Effector memory CD8-positive, alpha-beta T cell (primary cell): ENCODE data around the gene CCDC157.
A peak's percentile ranks its signal among the peaks of the same experiment; 100 is the strongest.

Experiments used
- ATAC-seq: fragments of 150-1000 bp; cut with Tn5 transposase; replicated peaks from 2 replicates; pipeline ENCODE4 v1.10.0; 2021; ENCODE audit warnings: mild to moderate bottlenecking, moderate library complexity
- DNase-seq, 3 experiments: peaks; one replicate each; pipeline ENCODE4 v3.0.0; 2021
- H3K27ac Mint-ChIP-seq, 2 donors: one replicate each; pipeline ENCODE4 v1.8.0; 2022; ENCODE audit warnings: mild to moderate bottlenecking in 2 of 2, mixed read lengths in 2 of 2, moderate library complexity in 2 of 2
- H3K27me3 Mint-ChIP-seq, 2 donors: one replicate each; pipeline ENCODE4 v1.8.0; 2022; ENCODE audit warnings: mixed read lengths in 2 of 2
- H3K36me3 Mint-ChIP-seq: one replicate; pipeline ENCODE4 v1.8.0; 2022; ENCODE audit warnings: mild to moderate bottlenecking, moderate library complexity, mixed read lengths; ENCODE audit not compliant: insufficient read depth
- H3K4me1 Mint-ChIP-seq, 2 donors: one replicate each; pipeline ENCODE4 v1.8.0; 2022; ENCODE audit warnings: low read depth in 2 of 2, mixed read lengths in 2 of 2
- H3K4me3 Mint-ChIP-seq, 2 donors: one replicate each; pipeline ENCODE4 v1.8.0; 2022; ENCODE audit warnings: mild to moderate bottlenecking in 2 of 2, mixed read lengths in 2 of 2, moderate library complexity in 2 of 2
- H3K9me3 Mint-ChIP-seq, 2 donors: one replicate each; pipeline ENCODE4 v1.8.0; 2022; ENCODE audit warnings: mixed read lengths in 2 of 2

CCDC157 gene

GRCh38 chr22:30318799-30319419, 37.9 kb upstream of the CCDC157 start:
- Mint-ChIP-seq H3K27me3 (no peaks in the 10 kb centered on the region), H3K9me3 (no peaks in the 10 kb centered on the region), H3K4me1 (peaks cover 85 to 88% of the 10 kb centered on the region in 2 donors), H3K4me3 (peak overlapping the region; percentile 57 to 59), H3K36me3 (peaks cover 26% of the 10 kb centered on the region), H3K27ac (peak overlapping the region; percentile 84 to 87)
- ATAC-seq (no peak), DNase-seq (no peak)

GRCh38 chr22:30320021-30320556, 36.7 kb upstream of the CCDC157 start:
- Mint-ChIP-seq H3K4me3 (peak overlapping the region in 1 of 2 donors; percentile 21), H3K27me3 (no peaks in the 10 kb centered on the region), H3K9me3 (no peaks in the 10 kb centered on the region), H3K27ac (peak overlapping the region; percentile 84 to 87), H3K4me1 (peaks cover 86 to 90% of the 10 kb centered on the region in 2 donors), H3K36me3 (peaks cover 20% of the 10 kb centered on the region)
- DNase-seq (no peak), ATAC-seq (no peak)

GRCh38 chr22:30321461-30321860, 35.3 kb upstream of the CCDC157 start:
- no peak for DNase-seq
- peak overlapping the region in 1 of 2 donors; percentile 87 for H3K27ac Mint-ChIP-seq
- peak overlapping the region; percentile 3 to 21 for H3K4me3 Mint-ChIP-seq
- peaks cover 81 to 88% of the 10 kb centered on the region in 2 donors for H3K4me1 Mint-ChIP-seq
- H3K36me3 Mint-ChIP-seq, result peaks cover 19% of the 10 kb centered on the region
- ATAC-seq, result no peak
- no peaks in the 10 kb centered on the region for H3K9me3 Mint-ChIP-seq
- no peaks in the 10 kb centered on the region for H3K27me3 Mint-ChIP-seq

- H3K36me3 Mint-ChIP-seq, result peaks cover 22% of the 10 kb centered on the region
- peak overlapping the region; percentile 91 to 97 for H3K4me3 Mint-ChIP-seq
- peaks cover 76 to 85% of the 10 kb centered on the region in 2 donors for H3K4me1 Mint-ChIP-seq
- H3K27ac Mint-ChIP-seq, result peak overlapping the region in 1 of 2 donors; percentile 44
- no peak for DNase-seq
- no peak for ATAC-seq
- H3K9me3 Mint-ChIP-seq, result no peaks in the 10 kb centered on the region
- H3K27me3 Mint-ChIP-seq, result no peaks in the 10 kb centered on the region
Measured at GRCh38 chr22:30323246-30323645, 33.6 kb upstream of the CCDC157 start.

GRCh38 chr22:30324014-30324730, 32.6 kb upstream of the CCDC157 start:
- H3K27me3 Mint-ChIP-seq, result no peaks in the 10 kb centered on the region
- peak overlapping the region; percentile 91 to 97 for H3K4me3 Mint-ChIP-seq
- peak; percentile 48 for ATAC-seq
- peak; percentile 20 to 37 (median 35) for DNase-seq
- H3K9me3 Mint-ChIP-seq, result no peaks in the 10 kb centered on the region
- H3K36me3 Mint-ChIP-seq, result peaks cover 22% of the 10 kb centered on the region
- peak overlapping the region; percentile 65 to 91 for H3K27ac Mint-ChIP-seq
- peaks cover 67 to 75% of the 10 kb centered on the region in 2 donors for H3K4me1 Mint-ChIP-seq

GRCh38 chr22:30325065-30325720, 31.6 kb upstream of the CCDC157 start:
- Mint-ChIP-seq H3K4me3 (peak overlapping the region; percentile 91 to 97), H3K27me3 (no peaks in the 10 kb centered on the region), H3K36me3 (peaks cover 17% of the 10 kb centered on the region), H3K4me1 (peaks cover 56 to 65% of the 10 kb centered on the region in 2 donors), H3K27ac (peak overlapping the region; percentile 81 to 91), H3K9me3 (no peaks in the 10 kb centered on the region)
- DNase-seq (no peak), ATAC-seq (no peak)

- ATAC-seq (no peak), DNase-seq (no peak)
- peaks cover 20% of the 10 kb centered on the region for H3K36me3 Mint-ChIP-seq
- peak overlapping the region; percentile 91 to 97 for H3K4me3 Mint-ChIP-seq
- peaks cover 53 to 59% of the 10 kb centered on the region in 2 donors for H3K4me1 Mint-ChIP-seq
- H3K27ac Mint-ChIP-seq, result peak overlapping the region; percentile 81 to 91
- no peaks in the 10 kb centered on the region for H3K9me3 Mint-ChIP-seq
- no peaks in the 10 kb centered on the region for H3K27me3 Mint-ChIP-seq
Measured at GRCh38 chr22:30325724-30326254, 31.0 kb upstream of the CCDC157 start.

- no peak for DNase-seq
- H3K4me1 Mint-ChIP-seq, result peaks cover 48 to 54% of the 10 kb centered on the region in 2 donors
- peaks cover 24% of the 10 kb centered on the region for H3K36me3 Mint-ChIP-seq
- no peaks in the 10 kb centered on the region for H3K9me3 Mint-ChIP-seq
- H3K4me3 Mint-ChIP-seq, result peak overlapping the region; percentile 91 to 97
- H3K27me3 Mint-ChIP-seq, result no peaks in the 10 kb centered on the region
- peak overlapping the region; percentile 81 to 91 for H3K27ac Mint-ChIP-seq
- ATAC-seq, result peak; percentile 6
Measured at GRCh38 chr22:30326255-30326705, 30.5 kb upstream of the CCDC157 start.

- DNase-seq, result peak; percentile 83 to 87 (median 86)
- ATAC-seq, result peak; percentile 84
- Mint-ChIP-seq H3K4me1 (peaks cover 43 to 50% of the 10 kb centered on the region in 2 donors), H3K27me3 (no peaks in the 10 kb centered on the region), H3K9me3 (no peaks in the 10 kb centered on the region), H3K27ac (peak within 1 kb of the TSS; percentile 90 to 91), H3K4me3 (peak within 1 kb of the TSS; percentile 91 to 97), H3K36me3 (peaks cover 29% of the 10 kb centered on the region)
Measured at GRCh38 chr22:30326706-30327362, 30.0 kb upstream of the CCDC157 start, which contains the start of gene TBC1D10A. Gene TBC1D10A, minus strand, starts transcription at chr22:30326941. Its CDS starts 60 bp downstream, at chr22:30326881.

GRCh38 chr22:30327864-30328345, 28.9 kb upstream of the CCDC157 start:
- Mint-ChIP-seq H3K4me1 (peaks cover 38 to 44% of the 10 kb centered on the region in 2 donors), H3K4me3 (peak overlapping the region; percentile 91 to 97), H3K27ac (peak overlapping the region; percentile 79 to 90), H3K36me3 (peaks cover 33% of the 10 kb centered on the region), H3K9me3 (no peaks in the 10 kb centered on the region), H3K27me3 (no peaks in the 10 kb centered on the region)
- no peak for DNase-seq
- ATAC-seq, result no peak

- peak overlapping the region in 1 of 2 donors; percentile 90 for H3K27ac Mint-ChIP-seq
- no peaks in the 10 kb centered on the region for H3K27me3 Mint-ChIP-seq
- peaks cover 36% of the 10 kb centered on the region for H3K36me3 Mint-ChIP-seq
- no peak for DNase-seq
- no peak overlapping the region for H3K4me3 Mint-ChIP-seq
- H3K9me3 Mint-ChIP-seq, result no peaks in the 10 kb centered on the region
- H3K4me1 Mint-ChIP-seq, result peaks cover 32 to 38% of the 10 kb centered on the region in 2 donors
- no peak for ATAC-seq
Measured at GRCh38 chr22:30328466-30329049, 28.2 kb upstream of the CCDC157 start.

GRCh38 chr22:30332551-30332950, 24.3 kb upstream of the CCDC157 start:
- DNase-seq (no peak), ATAC-seq (no peak)
- Mint-ChIP-seq H3K4me3 (no peak overlapping the region), H3K36me3 (peaks cover 67% of the 10 kb centered on the region), H3K27ac (peak overlapping the region in 1 of 2 donors; percentile 38), H3K9me3 (no peaks in the 10 kb centered on the region), H3K27me3 (no peaks in the 10 kb centered on the region), H3K4me1 (peaks cover 3 to 5% of the 10 kb centered on the region in 2 donors)
